Liver (tissue), 9 donors: Measurements from ENCODE around the gene TTC38. TPM values are rescaled to one million over a fixed set of nuclear protein-coding genes. Genes with fewer than 3 reads are reported as not detected.

ENCODE experiments used
- DNase-seq: peaks from one replicate; pipeline ENCODE4 v3.0.0-alpha.2; 2017; ENCODE audit warnings: low spot score
- H3K27ac ChIP-seq, 2 donors: one replicate each; pipeline ENCODE4 v1.7.0; 2013; ENCODE audit warnings: inconsistent platforms in 2 of 2, low read length in 2 of 2, control low read depth in 1 of 2, low read depth in 1 of 2, mild to moderate bottlenecking in 1 of 2
- H3K27me3 ChIP-seq, 4 donors: one replicate each; pipeline versions ENCODE4 v1.6.1 to v1.7.0; 2013; ENCODE audit warnings: low read length in 3 of 4, inconsistent platforms in 1 of 4, mild to moderate bottlenecking in 1 of 4, moderate library complexity in 1 of 4; ENCODE audit not compliant: control insufficient read depth in 4 of 4, insufficient read depth in 4 of 4
- H3K36me3 ChIP-seq, 4 donors: one replicate each; pipeline versions ENCODE4 v1.6.1 to v1.7.0; 2013; ENCODE audit warnings: low read length in 3 of 4, mild to moderate bottlenecking in 3 of 4, low read depth in 1 of 4, moderate library complexity in 1 of 4; ENCODE audit not compliant: control insufficient read depth in 4 of 4, insufficient read depth in 3 of 4
- H3K4me1 ChIP-seq, 4 donors: one replicate each; pipeline versions ENCODE4 v1.6.1 to v1.7.0; 2013; ENCODE audit warnings: low read length in 3 of 4, mild to moderate bottlenecking in 3 of 4, moderate library complexity in 1 of 4; ENCODE audit not compliant: control insufficient read depth in 4 of 4, insufficient read depth in 4 of 4
- H3K4me3 ChIP-seq, 3 donors: one replicate each; pipeline versions ENCODE4 v1.6.1 to v1.7.0; 2013; ENCODE audit warnings: low read length in 3 of 3, control low read depth in 1 of 3, low read depth in 1 of 3, mild to moderate bottlenecking in 1 of 3
- H3K9ac ChIP-seq, 2 donors: one replicate each; pipeline ENCODE4 v1.7.0; 2013; ENCODE audit warnings: low read length in 2 of 2, mild to moderate bottlenecking in 2 of 2, moderate library complexity in 2 of 2, control low read depth in 1 of 2, low read depth in 1 of 2
- H3K9me3 ChIP-seq, 4 donors: one replicate each; pipeline versions ENCODE4 v1.6.1 to v1.7.0; 2013; ENCODE audit warnings: low read length in 3 of 4; ENCODE audit not compliant: control insufficient read depth in 4 of 4
- ATF3 ChIP-seq: IDR thresholded peaks from 2 replicates; pipeline ENCODE4 v1.6.1; 2016; ENCODE audit warnings: antibody characterized with exemption
- CTCF ChIP-seq: fragments of 150-350 bp; IDR thresholded peaks from 2 replicates; pipeline ENCODE4 v1.5.1; 2017; ENCODE audit warnings: improper control_type of control experiment, low read depth, low read length; ENCODE audit not compliant: missing input control
- EGR1 ChIP-seq, 2 donors: IDR thresholded peaks; 2 replicates each; pipeline ENCODE4 v1.6.1; 2016 to 2018; ENCODE audit warnings: antibody characterized with exemption in 2 of 2, low read depth in 2 of 2
- FOXA1 ChIP-seq: IDR thresholded peaks from 2 replicates; pipeline ENCODE4 v1.6.1; 2016; ENCODE audit warnings: antibody characterized with exemption
- FOXA2 ChIP-seq: IDR thresholded peaks from 2 replicates; pipeline ENCODE4 v1.6.1; 2016; ENCODE audit warnings: antibody characterized with exemption
- GABPA ChIP-seq, 2 donors: IDR thresholded peaks in 1 of 2; conservative IDR thresholded peaks in 1 of 2; 2 replicates each; pipeline ENCODE4 v1.6.1; 2016; ENCODE audit warnings: antibody characterized with exemption in 2 of 2, mild to moderate bottlenecking in 1 of 2, moderate library complexity in 1 of 2
- HNF4G ChIP-seq: IDR thresholded peaks from 2 replicates; pipeline ENCODE4 v1.6.1; 2016; ENCODE audit warnings: antibody characterized with exemption
- JUND ChIP-seq, 2 donors: IDR thresholded peaks; 2 replicates each; pipeline ENCODE4 v1.6.1; 2016; ENCODE audit warnings: antibody characterized with exemption in 2 of 2
- MAX ChIP-seq: IDR thresholded peaks from 2 replicates; pipeline ENCODE4 v1.6.1; 2016; ENCODE audit warnings: antibody characterized with exemption
- NR2F2 ChIP-seq: IDR thresholded peaks from 2 replicates; pipeline ENCODE4 v1.6.1; 2016; ENCODE audit warnings: antibody characterized with exemption
- RAD21 ChIP-seq, 2 donors: IDR thresholded peaks; 2 replicates each; pipeline ENCODE4 v1.6.1; 2016; ENCODE audit warnings: antibody characterized with exemption in 2 of 2, mild to moderate bottlenecking in 2 of 2
- REST ChIP-seq: IDR thresholded peaks from 2 replicates; pipeline ENCODE4 v1.6.1; 2016; ENCODE audit warnings: antibody characterized with exemption, mild to moderate bottlenecking
- RXRA ChIP-seq, 2 donors: IDR thresholded peaks; 2 replicates each; pipeline ENCODE4 v1.6.1; 2017 to 2018; ENCODE audit warnings: antibody characterized with exemption in 2 of 2, mild to moderate bottlenecking in 1 of 2
- SP1 ChIP-seq: IDR thresholded peaks from 2 replicates; pipeline ENCODE4 v1.6.1; 2018; ENCODE audit warnings: antibody characterized with exemption, mild to moderate bottlenecking
- YY1 ChIP-seq: IDR thresholded peaks from 2 replicates; pipeline ENCODE4 v1.6.1; 2016; ENCODE audit warnings: antibody characterized with exemption, mild to moderate bottlenecking
- ZBTB33 ChIP-seq: IDR thresholded peaks from 2 replicates; pipeline ENCODE4 v1.6.1; 2016; ENCODE audit warnings: antibody characterized with exemption
- WGBS: extraction: QIAGEN DNeasy Blood & Tissue Kit; methylation state at CpG from one replicate; pipeline ENCODE4 v1.1.7; 2013; 5-methylcytosine and 5-hydroxymethylcytosine counted together
- polyA plus RNA-seq, 2 donors: library from polyadenylated mRNA; stranded (reverse) in 1 of 2; unstranded in 1 of 2; fragments of 200-250 nt in 1 of 2; fragments of >200 nt in 1 of 2; fragmentation: Nextera tagmentation in 1 of 2; extraction: Ambion mirVana in 1 of 2; gene quantifications; one replicate each; pipeline versions ENCODE4 v1.2.1 to v1.2.3, GENCODE V29; 2013 to 2015
- total RNA-seq, 2 donors: library from RNA; depleted of rRNA; stranded (reverse); fragments of >200 nt; gene quantifications; one replicate each; pipeline ENCODE4 v1.2.3, GENCODE V29; 2014
- donor health status: healthy.
- donor health status: healthy.
- donor health status: healthy.
- donor health status: healthy.
- donor health status: healthy.

Gene TTC38
- total and polyA plus RNA-seq, 4 donors: 63.9 to 389 (median 128) TPM

- Histone ChIP-seq H3K27me3 (no peaks in the 10 kb centered on the region), H3K4me1 (peaks cover 0 to 5% (median 0%) of the 10 kb centered on the region in 4 donors), H3K9me3 (no peaks in the 10 kb centered on the region), H3K36me3 (peaks cover 16 to 28% (median 26%) of the 10 kb centered on the region in 4 donors), H3K27ac (no peak overlapping the region), H3K4me3 (no peak overlapping the region), H3K9ac (no peak overlapping the region)
- 95% methylated on average over 7 of the region's 7 CpGs for WGBS
- TF ChIP-seq SP1: no peak
- TF ChIP-seq ATF3: no peak
- no peak for TF ChIP-seq FOXA1
- no peak for TF ChIP-seq FOXA2
- no peak for TF ChIP-seq YY1
- no peak for TF ChIP-seq RXRA (IDR thresholded peaks at IDR 0.05)
- no peak for DNase-seq
Observed at GRCh38 chr22:46225631-46226030, 42.2 kb upstream of the TTC38 start.

GRCh38 chr22:46226577-46226976, 41.2 kb upstream of the TTC38 start:
- no peak for DNase-seq
- Histone ChIP-seq H3K9me3 (no peaks in the 10 kb centered on the region), H3K9ac (no peak overlapping the region), H3K4me1 (peaks cover 0 to 5% (median 0%) of the 10 kb centered on the region in 4 donors), H3K27me3 (no peaks in the 10 kb centered on the region), H3K36me3 (peaks cover 10 to 21% (median 20%) of the 10 kb centered on the region in 4 donors), H3K27ac (no peak overlapping the region), H3K4me3 (no peak overlapping the region)
- TF ChIP-seq RAD21 (IDR thresholded peaks at IDR 0.05): no peak
- no peak for TF ChIP-seq GABPA (IDR thresholded peaks at IDR 0.05 in 1 of 2, conservative IDR thresholded peaks at IDR 0.05 in 1 of 2)
- no peak for TF ChIP-seq NR2F2
- no peak for TF ChIP-seq RXRA (IDR thresholded peaks at IDR 0.05)
- TF ChIP-seq JUND (IDR thresholded peaks at IDR 0.05): no peak
- TF ChIP-seq FOXA2: no peak
- TF ChIP-seq SP1: no peak
- TF ChIP-seq CTCF: no peak
- TF ChIP-seq ATF3: no peak
- no peak for TF ChIP-seq YY1
- no peak for TF ChIP-seq MAX
- TF ChIP-seq REST: no peak
- TF ChIP-seq FOXA1: no peak
- no peak for TF ChIP-seq EGR1 (IDR thresholded peaks at IDR 0.05; ENCODE audit: low read depth in 2 of 2)
- TF ChIP-seq ZBTB33: no peak
- TF ChIP-seq HNF4G: no peak
- WGBS: 93% methylated on average over 7 of the region's 7 CpGs
